Panc1 (cell line): ENCODE data around the gene DEDD2. TPM values are rescaled to one million over a fixed set of nuclear protein-coding genes. Genes with fewer than 3 reads are reported as not detected.

Experiments used
- ATAC-seq: fragments of 200-7000 bp; cut with Tn5 transposase; 2 replicates; pipeline ENCODE4 v1.9.1; 2020; ENCODE audit warnings: mild to moderate bottlenecking, moderate library complexity
- BruUV-seq: library from RNA; stranded (reverse); fragments of 400-500 nt; replicated peaks from 2 replicates; lab custom pipeline; 2021; lab: Mats Ljungman, UMichigan
- CTCF ChIA-PET: fragments of 300-600 bp; sonication (Branson Sonifier 250); formaldehyde crosslinking; loops from one replicate; lab custom pipeline; 2022; ENCODE audit warnings: antibody characterized with exemption; lab: Charles Lee
- POLR2A ChIA-PET: fragments of 300-600 bp; sonication (Branson Sonifier 250); formaldehyde crosslinking; loops from one replicate; lab custom pipeline; 2022; ENCODE audit warnings: antibody characterized with exemption; lab: Charles Lee
- DNase-seq: peaks from one replicate; pipeline ENCODE4 v3.0.0-alpha.2; 2010; ENCODE audit warnings: low read depth, low spot score
- H3K27ac ChIP-seq: 2 replicates; pipeline ENCODE4 v1.5.1; 2011; ENCODE audit warnings: mild to moderate bottlenecking, low read length, inconsistent platforms
- H3K27me3 ChIP-seq: fragments of 200-500 bp; sonication (Bioruptor generic); 2 replicates; pipeline ENCODE4 v1.6.0; 2014; ENCODE audit warnings: low read length, inconsistent platforms; ENCODE audit not compliant: control insufficient read depth, insufficient read depth
- H3K36me3 ChIP-seq: fragments of 200-500 bp; sonication (Bioruptor generic); 2 replicates; pipeline ENCODE4 v1.5.1; 2014; ENCODE audit warnings: inconsistent platforms, mild to moderate bottlenecking, low read length, moderate library complexity; ENCODE audit not compliant: control insufficient read depth, insufficient read depth
- H3K4me1 ChIP-seq: 2 replicates; pipeline ENCODE4 v1.5.1; 2011; ENCODE audit warnings: inconsistent platforms, mild to moderate bottlenecking, low read length, moderate library complexity; ENCODE audit not compliant: control insufficient read depth, insufficient read depth
- H3K4me3 ChIP-seq, 2 experiments: 2 replicates each; pipeline ENCODE4 v1.5.1; 2011 to 2012; ENCODE audit warnings: low read depth in 2 of 2, low read length in 2 of 2, mild to moderate bottlenecking in 2 of 2, inconsistent platforms in 1 of 2, moderate library complexity in 1 of 2
- H3K9me3 ChIP-seq: fragments of 200-500 bp; sonication (Bioruptor generic); 2 replicates; pipeline ENCODE4 v1.5.1; 2014; ENCODE audit warnings: low read depth, mild to moderate bottlenecking, inconsistent platforms, low read length, moderate library complexity; ENCODE audit not compliant: control insufficient read depth, insufficient read depth
- CTCF ChIP-seq: fragments of 450-650 bp; IDR thresholded peaks from 2 replicates; pipeline ENCODE4 v1.5.1; 2017; ENCODE audit warnings: mild to moderate bottlenecking
- POLR2AphosphoS5 ChIP-seq: IDR thresholded peaks from 2 replicates; pipeline ENCODE4 v1.6.1; 2012; ENCODE audit warnings: mild to moderate bottlenecking, low read depth, low read length, moderate library complexity
- REST ChIP-seq, 2 experiments: IDR thresholded peaks; 2 replicates each; pipeline ENCODE4 v1.6.1; 2011 to 2012; ENCODE audit warnings: low read depth in 2 of 2, control low read depth in 1 of 2, low read length in 1 of 2, mild to moderate bottlenecking in 1 of 2, moderate library complexity in 1 of 2; ENCODE audit not compliant: insufficient read depth in 1 of 2
- SIN3A ChIP-seq: IDR thresholded peaks from 2 replicates; pipeline ENCODE4 v1.6.1; 2012; ENCODE audit warnings: low read depth, mild to moderate bottlenecking, low read length, moderate library complexity, borderline replicate concordance; ENCODE audit not compliant: insufficient read depth
- TCF7L2 ChIP-seq: IDR thresholded peaks from 2 replicates; pipeline ENCODE4 v1.6.1; 2011; ENCODE audit warnings: mild to moderate bottlenecking, low read depth, low read length, inconsistent platforms
- in situ Hi-C: cut with HindIII; loops from 2 replicates; pipeline ENCODE4 v1.10.0; 2016; ENCODE audit warnings: low sequenced_read_pairs, low pct_unique_long_range_greater_than_20kb
- intact Hi-C: fragments of 100-400 bp; cut with micrococcal nuclease; formaldehyde crosslinking; loops from one replicate; pipeline ENCODE4 v1.10.0; 2022; ENCODE audit not compliant: unreplicated experiment
- total RNA-seq: library from RNA; stranded (reverse); gene quantifications from one replicate; pipeline ENCODE4 v1.2.1, GENCODE V29; 2021; ENCODE audit not compliant: unreplicated experiment

Gene DEDD2
- total RNA-seq, 1 experiment from 2014 or later = 13.2 TPM

- ChIA-PET POLR2A (no interaction called here), CTCF (interaction anchor here (0.7 kb wide), 1 partner anchor 27 kb away, joined by 3 read pairs; no protein-coding TSS in a partner anchor)
- H3K9me3 ChIP-seq = no peaks in the 10 kb centered on the region
- H3K4me1 ChIP-seq = no peaks in the 10 kb centered on the region
- in situ Hi-C loops (no loop called here), intact Hi-C loops (no loop called here)
- TF ChIP-seq CTCF (no peak), REST (IDR thresholded peaks at IDR 0.05; ENCODE audit: insufficient read depth in 1 of 2, low read depth in 2 of 2, low read length in 1 of 2) (no peak), POLR2AphosphoS5 (no peak), SIN3A (no peak), TCF7L2 (no peak)
- H3K36me3 ChIP-seq = no peaks in the 10 kb centered on the region
- no peak overlapping the region for H3K27ac ChIP-seq
- H3K27me3 ChIP-seq = no peaks in the 10 kb centered on the region
- BruUV-seq = no TSS peak
- H3K4me3 ChIP-seq = no peak overlapping the region
- DNase-seq (no peak), ATAC-seq (no peak)
Observed at GRCh38 chr19:42188665-42189064, 28.8 kb downstream of the DEDD2 start.

GRCh38 chr19:42185277-42185676 is 32.2 kb downstream of the DEDD2 start:
- Histone ChIP-seq H3K27me3 (no peaks in the 10 kb centered on the region), H3K4me1 (no peaks in the 10 kb centered on the region), H3K27ac (no peak overlapping the region), H3K36me3 (no peaks in the 10 kb centered on the region), H3K4me3 (no peak overlapping the region), H3K9me3 (no peaks in the 10 kb centered on the region)
- in situ Hi-C loops = no loop called here
- POLR2A ChIA-PET = no interaction called here
- TF ChIP-seq SIN3A (no peak), TCF7L2 (no peak), CTCF (no peak), POLR2AphosphoS5 (no peak), REST (IDR thresholded peaks at IDR 0.05; ENCODE audit: insufficient read depth in 1 of 2, low read depth in 2 of 2, low read length in 1 of 2) (no peak)
- no TSS peak for BruUV-seq
- no peak for ATAC-seq
- CTCF ChIA-PET = no interaction called here
- intact Hi-C loops = loop anchor here (2.0 kb wide), 1 partner anchor 52 kb away; the partner anchor contains the start of gene POU2F2
- DNase-seq = no peak
